Astrocyte of the cerebellum (primary cell): ENCODE measurements around the gene MYH7B.

Experiments used
- DNase-seq: peaks from one replicate; pipeline ENCODE4 v3.0.0-alpha.2; 2011; ENCODE audit warnings: low read depth
- H3K4me3 ChIP-seq: 2 replicates; pipeline ENCODE4 v1.5.1; 2011; ENCODE audit warnings: mild to moderate bottlenecking, low read depth, low read length, moderate library complexity
- in situ Hi-C: cut with HindIII; loops from 2 replicates; pipeline ENCODE4 v1.10.0; 2017; ENCODE audit warnings: low sequenced_read_pairs
- TF ChIP-seq, protein P1 (sequence below): IDR thresholded peaks from 2 replicates; pipeline ENCODE4 v1.5.1; 2012; ENCODE audit warnings: low read length, low read depth, moderate library complexity, mild to moderate bottlenecking; ENCODE audit errors: missing control alignments

The MYH7B gene

DNA sequence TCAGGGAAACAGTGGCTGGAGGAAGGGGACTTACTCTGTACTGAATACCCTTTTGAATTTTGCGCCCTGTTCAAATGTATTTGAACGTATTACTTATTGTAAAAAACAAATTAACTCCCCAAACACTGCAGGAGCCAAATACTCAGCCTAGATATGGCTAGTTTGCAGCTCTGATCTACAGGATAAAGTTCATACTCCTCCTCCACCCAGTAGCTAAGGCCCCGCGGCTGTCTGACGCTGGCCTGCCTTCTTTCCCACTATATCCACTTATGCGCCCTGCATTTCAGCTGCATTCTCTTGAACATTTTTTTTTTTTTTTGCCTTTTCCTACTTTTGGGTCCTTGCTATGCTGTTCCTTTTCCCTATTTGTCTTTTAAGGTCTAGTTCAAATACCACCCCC is 6.5 kb upstream of the MYH7B start:
- no peak for DNase-seq
- TF ChIP-seq, protein P1, sequence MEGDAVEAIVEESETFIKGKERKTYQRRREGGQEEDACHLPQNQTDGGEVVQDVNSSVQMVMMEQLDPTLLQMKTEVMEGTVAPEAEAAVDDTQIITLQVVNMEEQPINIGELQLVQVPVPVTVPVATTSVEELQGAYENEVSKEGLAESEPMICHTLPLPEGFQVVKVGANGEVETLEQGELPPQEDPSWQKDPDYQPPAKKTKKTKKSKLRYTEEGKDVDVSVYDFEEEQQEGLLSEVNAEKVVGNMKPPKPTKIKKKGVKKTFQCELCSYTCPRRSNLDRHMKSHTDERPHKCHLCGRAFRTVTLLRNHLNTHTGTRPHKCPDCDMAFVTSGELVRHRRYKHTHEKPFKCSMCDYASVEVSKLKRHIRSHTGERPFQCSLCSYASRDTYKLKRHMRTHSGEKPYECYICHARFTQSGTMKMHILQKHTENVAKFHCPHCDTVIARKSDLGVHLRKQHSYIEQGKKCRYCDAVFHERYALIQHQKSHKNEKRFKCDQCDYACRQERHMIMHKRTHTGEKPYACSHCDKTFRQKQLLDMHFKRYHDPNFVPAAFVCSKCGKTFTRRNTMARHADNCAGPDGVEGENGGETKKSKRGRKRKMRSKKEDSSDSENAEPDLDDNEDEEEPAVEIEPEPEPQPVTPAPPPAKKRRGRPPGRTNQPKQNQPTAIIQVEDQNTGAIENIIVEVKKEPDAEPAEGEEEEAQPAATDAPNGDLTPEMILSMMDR = no peak
- H3K4me3 ChIP-seq = no peak overlapping the region
- in situ Hi-C loops = no loop called here

DNA sequence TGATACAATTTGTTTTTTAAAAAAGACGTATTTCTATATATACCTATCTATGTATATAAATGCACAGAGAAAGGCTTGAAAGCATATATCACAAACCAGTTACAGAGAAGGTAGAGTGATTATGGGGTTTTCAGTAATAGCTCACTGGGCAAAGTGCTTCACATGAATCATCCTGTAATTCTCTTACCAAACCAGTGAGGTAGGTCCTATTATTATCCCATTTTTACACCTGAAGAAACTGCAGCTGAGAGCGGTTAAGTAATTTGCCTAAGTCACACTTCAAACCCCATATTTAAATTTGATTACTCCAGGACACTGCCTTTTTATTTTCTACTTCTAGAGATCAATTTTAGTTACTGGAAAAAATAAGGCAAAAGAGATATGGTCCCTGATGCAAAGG is 4.4 kb upstream of the MYH7B start:
- no peak overlapping the region for H3K4me3 ChIP-seq
- in situ Hi-C loops = no loop called here
- TF ChIP-seq, protein P1 = no peak
- no peak for DNase-seq

DNA sequence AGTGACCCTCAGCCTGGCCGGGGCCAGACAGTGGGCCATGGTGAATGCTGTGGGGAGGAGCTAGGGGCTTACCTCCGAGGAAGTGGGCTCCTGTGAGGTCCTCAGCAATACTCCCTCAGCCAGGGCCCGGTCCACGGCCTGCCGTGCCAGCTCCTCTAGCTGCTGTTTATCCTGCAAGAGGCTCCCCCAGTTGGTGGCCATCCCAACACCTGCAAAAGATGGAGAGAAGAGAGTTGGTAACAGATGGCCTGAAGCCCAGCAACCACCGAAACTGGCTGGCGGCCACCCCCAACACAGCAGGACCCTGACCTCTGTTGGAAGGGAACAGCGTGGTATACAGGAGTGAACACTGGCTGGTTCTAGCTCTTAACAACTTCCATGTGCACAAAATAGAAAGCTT is 4.0 kb upstream of the MYH7B start:
- DNase-seq = peak; percentile 76
- TF ChIP-seq, protein P1 = no peak
- in situ Hi-C loops = no loop called here

GRCh38 chr20:34952671-34953070 is 3.0 kb upstream of the MYH7B start:
- TF ChIP-seq, protein P1 = no peak
- peak; percentile 50 for DNase-seq
- in situ Hi-C loops = no loop called here

More for the DNA sequence above, 4.0 kb upstream of the MYH7B start:
- no peak overlapping the region for H3K4me3 ChIP-seq

GRCh38 chr20:34953960-34954359 is 1.7 kb upstream of the MYH7B start:
- in situ Hi-C loops = no loop called here
- TF ChIP-seq, protein P1 = no peak
- DNase-seq = no peak
- no peak overlapping the region for H3K4me3 ChIP-seq

More at GRCh38 chr20:34952671-34953070, 3.0 kb upstream of the MYH7B start:
- no peak overlapping the region for H3K4me3 ChIP-seq

DNA sequence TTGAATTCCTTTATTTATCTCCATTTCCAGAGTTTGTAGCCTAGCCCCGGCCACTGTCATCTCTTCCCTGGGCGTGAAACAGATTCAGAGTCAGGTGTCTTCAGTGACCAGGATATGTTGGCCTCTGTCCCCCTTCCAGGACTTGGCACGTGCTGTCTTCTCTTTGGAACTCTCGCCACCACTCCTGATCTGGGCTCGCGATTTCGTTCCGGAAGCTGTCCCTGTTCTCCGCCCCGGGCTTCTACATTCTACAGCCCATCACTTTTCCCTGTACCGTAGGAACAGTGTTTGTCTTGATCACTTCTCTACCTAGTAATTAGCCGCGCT is 801 bp upstream of the MYH7B start:
- no peak for DNase-seq
- TF ChIP-seq, protein P1 = no peak

GRCh38 chr20:34956041-34956458 is 382 bp downstream of the MYH7B start:
- H3K4me3 ChIP-seq = peak overlapping the region; percentile 62
- in situ Hi-C loops = no loop called here
- TF ChIP-seq, protein P1 = no peak
- DNase-seq = no peak

More for the DNA sequence above, 801 bp upstream of the MYH7B start:
- in situ Hi-C loops = no loop called here
- H3K4me3 ChIP-seq = peak overlapping the region; percentile 62
